Gastroesophageal sphincter (tissue), 3 donors: ENCODE results near the gene L3MBTL1.

Source experiments
- CTCF ChIP-seq, 4 experiments: fragments of 200-600 bp in 2 of 4; fragments of 450-650 bp in 2 of 4; sonication (generic) in 1 of 4; IDR thresholded peaks; one replicate each; pipeline ENCODE4 v1.5.1; 2017 to 2019; ENCODE audit warnings: antibody characterized with exemption in 4 of 4, mild to moderate bottlenecking in 2 of 4, moderate library complexity in 2 of 4
- EP300 ChIP-seq: sonication (generic); formaldehyde crosslinking; IDR thresholded peaks from one replicate; pipeline ENCODE4 v1.6.1; 2017; ENCODE audit warnings: antibody characterized with exemption, mild to moderate bottlenecking
- POLR2A ChIP-seq, 2 donors: fragments of 450-650 bp; IDR thresholded peaks; one replicate each; pipeline ENCODE4 v1.6.1; 2017; ENCODE audit warnings: antibody characterized with exemption in 2 of 2, mild to moderate bottlenecking in 2 of 2, moderate library complexity in 1 of 2
- POLR2AphosphoS5 ChIP-seq: sonication (generic); formaldehyde crosslinking; IDR thresholded peaks from one replicate; pipeline ENCODE4 v1.6.1; 2017; ENCODE audit warnings: antibody characterized with exemption

- TF ChIP-seq CTCF (IDR thresholded peaks at IDR 0.05) (no peak), POLR2A (IDR thresholded peaks at IDR 0.05) (no peak), POLR2AphosphoS5 (no peak), EP300 (no peak)
Observed at GRCh38 chr20:43558412-43559146, 51.1 kb downstream of the L3MBTL1 start, which contains the start of gene SGK2.
